RWPE1 (cell line): ENCODE results near the gene FYB2.
A peak's percentile ranks its signal among the peaks of the same experiment; 100 is the strongest.

Experiments used
- CTCF ChIA-PET: fragments of 350-600 bp; sonication (Branson Sonifier 250); formaldehyde crosslinking; extraction: SDS; loops from one replicate; lab custom pipeline; 2021; lab: Yijun Ruan, JAX
- POLR2A ChIA-PET: fragments of 400-600 bp; formaldehyde crosslinking; extraction: SDS; loops from one replicate; lab custom pipeline; 2020; ENCODE audit warnings: antibody characterized with exemption; ENCODE audit not compliant: low non-redundant PET; lab: Yijun Ruan, JAX
- DNase-seq: peaks from one replicate; pipeline ENCODE4 v3.0.0; 2012; ENCODE audit warnings: low spot score
- H3K27ac ChIP-seq: fragments of 450-650 bp; 2 replicates; pipeline ENCODE4 v1.5.1; 2017
- CTCF ChIP-seq: fragments of 450-650 bp; conservative IDR thresholded peaks from 2 replicates; pipeline ENCODE4 v1.5.1; 2017; ENCODE audit warnings: low read depth, mild to moderate bottlenecking

Gene FYB2

GRCh38 chr1:56686169-56686568 lies 133.0 kb downstream of the FYB2 start:
- H3K27ac ChIP-seq = no peak overlapping the region
- CTCF ChIA-PET = no interaction called here
- no peak for DNase-seq
- POLR2A ChIA-PET = no interaction called here
- TF ChIP-seq CTCF = no peak

GRCh38 chr1:56683569-56683968 lies 135.6 kb downstream of the FYB2 start:
- CTCF ChIA-PET = no interaction called here
- TF ChIP-seq CTCF = no peak

GRCh38 chr1:56676571-56677035 lies 142.6 kb downstream of the FYB2 start:
- CTCF ChIA-PET = interaction anchor here (0.6 kb wide), 1 partner anchor 1419 kb away, joined by 3 read pairs; no protein-coding TSS in a partner anchor
- TF ChIP-seq CTCF = no peak
- DNase-seq = peak; percentile 45
- POLR2A ChIA-PET = no interaction called here
- no peak overlapping the region for H3K27ac ChIP-seq

More at GRCh38 chr1:56683569-56683968, 135.6 kb downstream of the FYB2 start:
- no peak for DNase-seq
- no peak overlapping the region for H3K27ac ChIP-seq
- POLR2A ChIA-PET = no interaction called here

GRCh38 chr1:56675763-56676162 lies 143.4 kb downstream of the FYB2 start:
- no peak for DNase-seq
- CTCF ChIA-PET = no interaction called here
- POLR2A ChIA-PET = no interaction called here
- no peak for TF ChIP-seq CTCF
- no peak overlapping the region for H3K27ac ChIP-seq

GRCh38 chr1:56672579-56672978 lies 146.6 kb downstream of the FYB2 start:
- ChIA-PET POLR2A (no interaction called here), CTCF (interaction anchor here (0.6 kb wide), 1 partner anchor 13 kb away, joined by 4 read pairs; no protein-coding TSS in a partner anchor)
- no peak for TF ChIP-seq CTCF
- H3K27ac ChIP-seq = no peak overlapping the region
- DNase-seq = no peak

- POLR2A ChIA-PET = no interaction called here
- H3K27ac ChIP-seq = no peak overlapping the region
- no peak for DNase-seq
- TF ChIP-seq CTCF = no peak
- CTCF ChIA-PET = no interaction called here
Observed at GRCh38 chr1:56671542-56671941, 147.7 kb downstream of the FYB2 start.
